Lower lobe of right lung (tissue), 2 donors: ENCODE results near the gene BFSP2. TPM values are rescaled to one million over a fixed set of nuclear protein-coding genes. Genes with fewer than 3 reads are reported as not detected.

Experiments used
- ATAC-seq, 2 donors: fragments of 200-7000 bp; cut with Tn5 transposase; one replicate each; pipeline ENCODE4 v1.9.1; 2020 to 2022; ENCODE audit warnings: mild to moderate bottlenecking in 2 of 2, moderate library complexity in 2 of 2
- DNase-seq: peaks from one replicate; pipeline ENCODE4 v3.0.0-alpha.2; 2020
- H3K27ac ChIP-seq: fragments of 200-600 bp; one replicate; pipeline ENCODE4 v1.8.0; 2022
- H3K27me3 ChIP-seq: fragments of 200-600 bp; one replicate; pipeline ENCODE4 v1.8.0; 2022; ENCODE audit warnings: low read depth
- H3K36me3 ChIP-seq: fragments of 200-600 bp; one replicate; pipeline ENCODE4 v1.8.0; 2022; ENCODE audit warnings: mild to moderate bottlenecking
- H3K4me1 ChIP-seq: fragments of 200-600 bp; one replicate; pipeline ENCODE4 v1.8.0; 2022
- H3K4me3 ChIP-seq: fragments of 200-600 bp; one replicate; pipeline ENCODE4 v1.8.0; 2022; ENCODE audit warnings: mild to moderate bottlenecking
- H3K9me3 ChIP-seq: fragments of 200-600 bp; one replicate; pipeline ENCODE4 v1.8.0; 2022
- intact Hi-C: fragments of 100-400 bp; cut with DNase I; formaldehyde crosslinking; loops from one replicate; pipeline ENCODE4 v1.11.0; 2022
- total RNA-seq: library from RNA; stranded (reverse); fragmentation: NEBNext Ultra II Directional; extraction: Animal tissue kit (Norgen Biotek cat#: 25700); gene quantifications from one replicate; pipeline ENCODE4 v1.2.1, GENCODE V29; 2021
- TF ChIP-seq, protein P1 (sequence below): fragments of 200-600 bp; IDR thresholded peaks from one replicate; pipeline ENCODE4 v1.8.0; 2022; ENCODE audit warnings: antibody characterized with exemption, mild to moderate bottlenecking
- donor health status: DM: no; HTN: yes; CAD: no; lungs with severe emphysema.

Gene BFSP2
- total RNA-seq, 1 donor from 2014 or later = not detected

DNA sequence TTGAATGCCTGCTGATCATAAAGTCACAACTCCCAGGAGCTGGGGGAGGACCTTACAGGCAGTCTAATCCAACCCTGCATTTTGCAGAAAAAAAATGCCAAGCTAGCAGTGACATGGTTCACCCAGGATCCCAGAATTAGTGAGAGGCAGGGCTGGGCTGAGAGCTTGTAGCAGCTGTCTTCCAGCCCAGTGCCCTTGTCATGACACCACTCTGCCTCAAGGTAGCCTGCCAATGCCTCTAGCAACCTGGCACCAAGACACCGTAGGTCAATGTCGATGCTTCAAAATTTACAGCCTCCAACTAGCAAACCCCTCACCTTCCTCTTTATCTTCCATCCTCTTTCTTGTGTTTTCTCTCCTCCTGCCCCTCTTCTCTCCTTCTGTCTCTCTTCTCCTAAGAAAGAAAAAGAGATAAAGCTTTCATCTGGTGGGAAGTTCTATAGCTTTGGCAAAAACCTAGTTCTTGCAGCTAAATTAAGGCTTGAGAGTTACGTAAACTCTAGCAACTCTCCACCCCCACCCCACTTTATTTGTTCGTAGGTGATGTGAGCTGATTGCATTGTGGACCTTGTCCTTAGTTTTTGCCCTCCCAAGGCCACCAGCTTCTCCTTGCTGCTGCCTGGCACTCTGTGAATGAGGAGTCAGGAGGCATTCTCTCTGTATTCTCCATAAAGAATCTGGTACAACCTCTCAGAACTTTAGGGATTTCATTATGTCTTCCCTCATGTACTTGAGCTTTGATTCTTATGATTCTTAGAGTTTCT lies 18.3 kb upstream of the BFSP2 start:
- no peak for ATAC-seq

DNA sequence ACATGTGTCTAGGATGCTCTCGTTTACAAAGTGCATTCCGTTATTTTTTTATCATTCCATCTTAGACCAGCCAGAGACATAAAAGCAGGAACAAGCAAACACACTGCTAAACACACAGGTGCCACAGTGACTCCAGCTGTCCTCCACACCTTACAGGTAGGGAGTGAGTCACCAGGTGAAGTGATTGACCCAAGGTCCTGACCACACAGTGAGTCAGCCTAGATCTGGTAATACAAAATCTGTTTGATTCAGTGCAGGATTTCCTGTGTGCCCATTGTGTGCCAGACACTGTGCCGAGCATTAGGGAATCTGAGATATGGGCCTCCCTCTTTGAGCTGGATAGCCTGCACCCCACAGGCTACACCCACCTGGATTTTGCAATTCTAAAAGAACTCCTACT lies 16.7 kb upstream of the BFSP2 start:
- Histone ChIP-seq H3K36me3 (peaks cover 11% of the 10 kb centered on the region), H3K4me3 (no peak overlapping the region), H3K4me1 (peaks cover 11% of the 10 kb centered on the region), H3K27ac (no peak overlapping the region), H3K27me3 (no peaks in the 10 kb centered on the region), H3K9me3 (no peaks in the 10 kb centered on the region)
- no peak for DNase-seq
- ATAC-seq = peak; percentile 78 to 86
- TF ChIP-seq, protein P1, sequence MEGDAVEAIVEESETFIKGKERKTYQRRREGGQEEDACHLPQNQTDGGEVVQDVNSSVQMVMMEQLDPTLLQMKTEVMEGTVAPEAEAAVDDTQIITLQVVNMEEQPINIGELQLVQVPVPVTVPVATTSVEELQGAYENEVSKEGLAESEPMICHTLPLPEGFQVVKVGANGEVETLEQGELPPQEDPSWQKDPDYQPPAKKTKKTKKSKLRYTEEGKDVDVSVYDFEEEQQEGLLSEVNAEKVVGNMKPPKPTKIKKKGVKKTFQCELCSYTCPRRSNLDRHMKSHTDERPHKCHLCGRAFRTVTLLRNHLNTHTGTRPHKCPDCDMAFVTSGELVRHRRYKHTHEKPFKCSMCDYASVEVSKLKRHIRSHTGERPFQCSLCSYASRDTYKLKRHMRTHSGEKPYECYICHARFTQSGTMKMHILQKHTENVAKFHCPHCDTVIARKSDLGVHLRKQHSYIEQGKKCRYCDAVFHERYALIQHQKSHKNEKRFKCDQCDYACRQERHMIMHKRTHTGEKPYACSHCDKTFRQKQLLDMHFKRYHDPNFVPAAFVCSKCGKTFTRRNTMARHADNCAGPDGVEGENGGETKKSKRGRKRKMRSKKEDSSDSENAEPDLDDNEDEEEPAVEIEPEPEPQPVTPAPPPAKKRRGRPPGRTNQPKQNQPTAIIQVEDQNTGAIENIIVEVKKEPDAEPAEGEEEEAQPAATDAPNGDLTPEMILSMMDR = no peak
- intact Hi-C loops = loop anchor here (5.0 kb wide), 1 partner anchor 336 kb away; no protein-coding TSS in a partner anchor

More for the DNA sequence above, 18.3 kb upstream of the BFSP2 start:
- TF ChIP-seq, protein P1 = no peak
- intact Hi-C loops = loop anchor here (5.0 kb wide), 1 partner anchor 334 kb away; no protein-coding TSS in a partner anchor
- Histone ChIP-seq H3K36me3 (peaks cover 11% of the 10 kb centered on the region), H3K4me1 (peaks cover 11% of the 10 kb centered on the region), H3K4me3 (no peak overlapping the region), H3K9me3 (no peaks in the 10 kb centered on the region), H3K27me3 (no peaks in the 10 kb centered on the region), H3K27ac (no peak overlapping the region)
- DNase-seq = no peak

DNA sequence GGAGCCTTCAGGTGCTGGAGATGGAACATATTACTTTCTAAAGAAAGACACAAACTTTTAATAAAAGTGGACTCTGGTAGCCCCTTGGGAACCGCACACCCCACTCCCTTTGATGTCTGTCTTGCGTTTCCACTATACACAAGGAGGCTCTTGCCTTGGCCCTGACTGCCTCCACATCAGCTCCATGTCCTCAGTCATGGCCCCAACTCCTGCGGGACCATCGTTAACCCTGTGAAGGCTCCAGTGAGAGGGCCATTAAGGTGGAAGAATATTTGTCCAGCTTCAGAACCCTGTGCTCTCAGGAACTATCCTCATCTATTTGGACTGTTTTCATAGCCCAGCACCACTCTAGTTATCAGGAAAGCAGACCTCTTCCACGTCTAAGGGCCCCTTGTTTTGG lies 16.1 kb upstream of the BFSP2 start:
- no peak overlapping the region for H3K4me3 ChIP-seq
- ATAC-seq = no peak
- no peak overlapping the region for H3K27ac ChIP-seq
- TF ChIP-seq, protein P1 = no peak
- H3K36me3 ChIP-seq = peaks cover 11% of the 10 kb centered on the region
- no peaks in the 10 kb centered on the region for H3K9me3 ChIP-seq
- H3K4me1 ChIP-seq = peaks cover 11% of the 10 kb centered on the region
- DNase-seq = no peak
- H3K27me3 ChIP-seq = no peaks in the 10 kb centered on the region
- intact Hi-C loops = loop anchor here (5.0 kb wide), 1 partner anchor 336 kb away; no protein-coding TSS in a partner anchor

DNA sequence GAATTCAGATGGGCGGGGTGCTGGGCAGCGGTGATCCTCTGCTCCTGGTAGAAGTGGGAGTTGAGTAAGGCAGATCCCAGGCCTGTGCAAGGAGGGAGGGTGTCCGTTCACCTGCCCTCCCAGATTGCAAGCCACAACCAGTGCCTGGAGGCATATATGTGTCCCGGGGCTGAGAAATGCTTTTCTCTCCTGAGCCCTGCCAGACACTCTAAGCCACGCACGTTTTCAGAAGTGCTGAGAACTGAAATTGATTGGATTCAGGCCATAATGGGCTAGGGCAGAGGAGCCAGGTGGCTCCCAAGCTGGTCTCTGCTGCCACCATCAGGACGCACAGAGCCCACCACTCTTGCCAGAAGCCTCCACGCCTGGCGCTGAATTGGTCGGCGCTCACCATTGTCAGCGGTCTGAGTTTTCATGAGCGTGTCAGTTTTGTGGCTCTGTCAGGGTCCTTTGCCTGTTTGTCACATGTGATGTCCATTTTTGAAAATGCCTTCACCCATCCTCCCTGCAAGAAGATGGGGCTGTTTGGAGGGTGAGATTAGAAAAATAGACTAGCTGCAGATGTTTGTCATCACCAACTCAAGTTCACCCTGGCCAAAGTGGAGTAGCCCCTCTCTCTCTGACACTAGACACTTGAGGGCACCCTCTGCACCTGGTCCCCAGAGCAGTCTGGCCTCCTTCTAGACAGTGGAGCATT lies 15.4 kb upstream of the BFSP2 start:
- peak; percentile 80 to 84 for ATAC-seq
- TF ChIP-seq, protein P1 = peak; percentile 87
- peak; percentile 63 for DNase-seq
- no peak overlapping the region for H3K4me3 ChIP-seq
- peaks cover 11% of the 10 kb centered on the region for H3K4me1 ChIP-seq
- intact Hi-C loops = loop anchor here (5.0 kb wide), 1 partner anchor 337 kb away; no protein-coding TSS in a partner anchor
- H3K9me3 ChIP-seq = no peaks in the 10 kb centered on the region
- H3K27me3 ChIP-seq = no peaks in the 10 kb centered on the region
- H3K36me3 ChIP-seq = peaks cover 11% of the 10 kb centered on the region
- no peak overlapping the region for H3K27ac ChIP-seq

DNA sequence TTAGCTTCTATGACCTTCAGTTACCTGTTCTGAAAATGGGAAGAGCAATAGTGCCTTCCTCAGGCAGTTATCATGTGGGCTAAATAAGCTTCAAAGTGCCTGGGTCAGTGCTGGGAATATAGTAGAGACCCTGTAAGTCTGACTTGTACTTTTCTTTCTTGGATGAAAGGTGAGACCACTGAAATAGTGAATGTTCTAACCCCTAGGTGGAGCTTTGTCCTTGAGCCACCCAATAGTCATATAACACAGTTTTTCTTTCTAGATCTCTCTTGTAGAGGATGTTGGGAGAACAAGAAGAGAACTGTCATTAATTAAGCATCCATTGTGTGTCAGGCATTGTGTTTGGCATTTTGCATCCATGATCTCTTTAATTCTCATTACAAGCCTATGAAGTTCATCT lies 13.0 kb upstream of the BFSP2 start:
- Histone ChIP-seq H3K36me3 (peaks cover 4% of the 10 kb centered on the region), H3K9me3 (no peaks in the 10 kb centered on the region), H3K4me3 (no peak overlapping the region), H3K27me3 (no peaks in the 10 kb centered on the region), H3K27ac (no peak overlapping the region), H3K4me1 (peaks cover 11% of the 10 kb centered on the region)
- intact Hi-C loops = no loop called here
- ATAC-seq = no peak
- DNase-seq = no peak
- TF ChIP-seq, protein P1 = no peak
